ENCODE results near the gene KRTAP2-1.
"Not testable (repeated sequence)": the region's sequence is repeated elsewhere in the genome, so short reads cannot be mapped to it uniquely, and the experiment has no call there.

Gene KRTAP2-1

DNA sequence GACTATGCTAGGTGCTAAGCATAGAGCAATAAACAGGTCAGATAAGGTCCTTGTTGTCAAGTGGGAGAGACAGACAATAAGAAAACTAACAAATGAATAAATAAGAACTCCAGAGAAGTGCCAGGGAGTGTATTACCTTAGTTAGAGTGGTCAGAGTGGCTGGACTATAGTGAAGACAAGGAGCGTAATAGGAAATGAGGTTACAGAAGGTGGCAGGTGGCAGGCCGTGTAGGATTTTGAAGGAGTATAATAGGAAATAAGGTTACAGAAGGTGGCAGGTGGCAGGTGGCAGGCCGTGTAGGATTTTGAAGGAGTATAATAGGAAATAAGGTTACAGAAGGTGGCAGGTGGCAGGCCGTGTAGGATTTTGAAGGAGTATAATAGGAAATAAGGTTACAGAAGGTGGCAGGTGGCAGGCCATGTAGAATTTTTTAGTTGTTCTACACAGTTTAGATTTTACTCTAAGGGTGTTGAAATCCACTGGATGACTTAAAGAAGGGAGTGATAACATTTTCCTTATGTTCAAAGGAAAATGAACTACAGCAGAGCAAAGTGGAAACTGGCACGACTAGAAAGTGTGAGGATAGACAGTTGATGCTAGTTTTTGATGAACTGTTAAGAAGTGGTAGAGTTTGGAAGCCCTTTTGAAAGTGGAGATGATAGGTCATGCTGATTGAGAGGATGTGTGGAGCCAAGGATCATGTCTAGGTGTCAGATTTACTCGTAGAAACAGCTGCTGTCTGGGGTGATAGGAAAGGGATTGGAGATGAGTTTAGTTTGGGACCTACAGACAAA is 34.6 kb downstream of the KRTAP2-1 start:
- DNase-seq (ENCODE audit: low read depth), result no peak

DNA sequence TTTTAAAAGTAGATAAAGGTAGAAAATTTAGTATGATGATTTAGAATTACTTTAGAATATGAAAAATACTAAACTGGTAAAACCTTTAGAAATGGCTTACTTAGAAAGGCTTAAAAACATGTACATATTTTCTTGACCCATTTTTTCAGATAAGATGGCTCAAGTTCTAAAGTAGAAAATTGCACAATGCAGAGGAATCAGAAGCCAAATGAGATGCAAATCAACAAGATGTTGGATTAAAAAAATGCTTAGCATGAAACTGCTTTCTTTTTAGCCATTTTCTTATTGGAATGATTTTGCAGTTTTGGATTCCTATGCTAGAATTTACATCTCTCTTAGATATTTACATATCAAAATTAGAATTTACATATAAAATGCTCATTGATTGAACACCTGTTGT is 36.7 kb downstream of the KRTAP2-1 start:
- DNase-seq (ENCODE audit: low read depth), result no peak

DNA sequence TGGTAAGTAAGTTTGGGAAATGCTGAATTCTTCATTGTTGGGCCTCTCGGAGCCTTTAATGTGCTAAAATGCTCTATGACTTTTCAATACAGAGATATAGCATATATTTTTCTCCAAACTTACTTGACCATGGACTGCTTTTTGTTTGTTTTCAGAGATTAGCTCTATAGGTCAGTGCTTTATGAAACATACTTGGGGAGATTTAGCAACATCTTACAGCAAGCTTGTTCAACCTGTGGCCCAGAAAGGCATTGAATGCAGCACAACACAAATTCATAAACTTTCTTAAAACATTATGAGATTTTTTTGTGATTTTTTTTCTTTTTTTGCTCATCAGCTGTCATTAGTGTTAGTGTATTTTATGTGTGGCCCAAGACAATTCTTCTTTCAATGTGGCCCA is 37.2 kb downstream of the KRTAP2-1 start:
- no peak for DNase-seq (ENCODE audit: low read depth)

DNA sequence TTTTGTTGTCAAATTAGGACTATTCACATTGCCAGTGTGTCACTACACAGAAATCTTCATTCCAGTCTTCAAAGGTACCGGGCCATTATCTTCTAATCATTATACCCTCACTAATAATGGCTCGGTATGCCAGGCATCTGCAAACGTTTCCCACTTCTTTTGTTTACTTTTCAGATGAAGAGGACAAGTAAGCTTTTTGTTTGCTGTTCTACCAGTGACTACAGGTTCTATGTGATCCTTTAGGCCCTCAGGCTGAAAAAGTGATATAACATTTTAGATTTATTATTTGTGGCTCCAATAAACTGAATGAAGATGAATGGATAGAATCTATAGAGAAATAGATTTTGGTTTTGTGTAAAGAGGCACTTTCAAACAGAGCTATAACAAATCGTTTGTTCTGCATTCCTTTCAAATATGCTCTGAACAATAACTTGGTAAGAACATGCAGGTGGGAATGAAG is 37.8 kb downstream of the KRTAP2-1 start:
- no peak for DNase-seq (ENCODE audit: low read depth)

- no peak for DNase-seq (ENCODE audit: low read depth)
Observed at GRCh38 chr17:41008811-41009210, 38.3 kb downstream of the KRTAP2-1 start, which contains the start of gene KRTAP3-1. KRTAP3-1 (minus strand) TSS chr17:41009128; CDS start chr17:41009074, 54 bp downstream.

DNA sequence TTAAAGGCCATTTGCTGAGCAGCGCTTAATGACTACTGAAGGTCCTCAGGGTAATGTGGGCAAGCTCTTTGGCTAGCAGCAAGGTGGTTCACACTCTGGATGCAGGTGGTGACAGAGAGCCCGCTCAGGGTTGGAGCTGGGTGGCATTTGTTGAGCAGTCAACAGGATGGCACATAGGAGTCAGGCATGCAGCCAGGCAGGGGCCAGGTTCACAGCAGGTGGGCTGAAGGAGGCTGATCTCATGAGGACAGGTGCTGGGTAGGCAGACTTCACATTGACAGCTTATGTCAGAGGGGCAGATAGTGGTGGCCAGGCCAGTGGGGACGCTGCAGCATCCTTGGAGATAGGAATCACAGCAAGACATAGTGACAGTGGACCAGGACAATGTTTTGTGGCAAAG is 42.7 kb downstream of the KRTAP2-1 start:
- no peak for DNase-seq (ENCODE audit: low read depth)

- no peak for DNase-seq (ENCODE audit: low read depth)
Observed at GRCh38 chr17:41003926-41004325, 43.2 kb downstream of the KRTAP2-1 start.

DNA sequence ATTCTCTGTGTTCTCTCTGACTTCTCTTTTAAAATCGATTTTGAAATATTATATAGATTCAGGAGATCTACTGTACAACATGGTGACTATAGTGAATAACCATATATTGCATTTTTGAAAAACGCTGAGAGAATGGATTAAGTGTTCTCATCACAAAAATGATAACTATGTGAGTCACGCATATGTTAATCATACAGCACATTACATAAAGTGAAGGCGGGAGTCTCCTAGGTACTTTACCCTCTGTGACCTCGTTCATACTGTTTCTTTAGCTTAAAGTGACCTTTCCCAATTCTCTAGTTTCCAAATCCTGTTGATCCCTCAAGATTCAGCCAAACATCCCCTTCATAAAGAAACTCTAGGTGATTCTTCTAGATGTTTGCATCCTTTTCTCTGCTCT is 44.3 kb downstream of the KRTAP2-1 start:
- no peak for DNase-seq (ENCODE audit: low read depth)

- no peak for DNase-seq (ENCODE audit: low read depth)
Observed at GRCh38 chr17:41001795-41002194, 45.3 kb downstream of the KRTAP2-1 start.

DNA sequence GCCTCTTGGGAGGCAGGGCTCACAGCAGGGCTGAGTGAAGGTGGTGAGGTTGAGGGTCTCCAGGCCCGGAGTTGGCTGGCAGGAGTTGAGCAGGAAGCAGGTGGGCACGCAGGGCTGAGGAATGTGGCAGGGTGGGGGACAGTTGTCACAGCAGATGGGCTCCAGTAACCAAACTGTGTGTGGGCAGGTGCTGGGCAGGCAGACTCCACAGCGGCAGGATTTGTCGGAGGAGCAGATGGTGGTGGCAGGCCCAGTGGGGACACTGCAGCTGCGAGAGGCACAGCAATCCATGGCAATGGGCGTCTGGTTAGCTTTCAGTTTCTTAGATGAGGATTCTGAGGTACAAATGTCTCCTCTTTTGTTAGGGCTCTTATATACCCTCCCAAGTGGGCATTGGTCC is 47.6 kb downstream of the KRTAP2-1 start, which contains the start of gene KRTAP3-2:
Gene KRTAP3-2 (minus strand): TSS at position 344 of the 400 bp plus-strand sequence. CDS start 53 bp downstream, at position 291.
- DNase-seq (ENCODE audit: low read depth), result not testable (repeated sequence)

DNA sequence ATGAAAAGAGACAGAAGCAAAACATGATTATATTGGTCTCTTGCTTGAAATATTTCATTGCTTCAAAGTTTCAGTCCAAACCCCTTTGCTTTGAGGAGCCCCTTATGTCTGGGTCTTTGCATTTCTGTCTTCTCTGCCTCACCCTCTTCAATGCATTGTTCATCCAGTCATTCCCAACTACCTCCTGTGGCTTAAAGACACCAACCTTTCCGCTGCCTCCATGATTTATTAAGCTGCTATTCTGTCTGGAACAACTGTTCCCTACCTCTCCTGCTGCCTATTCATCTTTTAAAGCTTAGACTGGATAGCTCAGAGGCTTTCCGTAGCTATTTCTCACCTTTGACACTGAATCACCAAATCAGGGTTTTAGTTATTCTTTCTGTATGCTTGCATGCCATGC is 49.8 kb downstream of the KRTAP2-1 start:
- DNase-seq (ENCODE audit: low read depth), result no peak

DNA sequence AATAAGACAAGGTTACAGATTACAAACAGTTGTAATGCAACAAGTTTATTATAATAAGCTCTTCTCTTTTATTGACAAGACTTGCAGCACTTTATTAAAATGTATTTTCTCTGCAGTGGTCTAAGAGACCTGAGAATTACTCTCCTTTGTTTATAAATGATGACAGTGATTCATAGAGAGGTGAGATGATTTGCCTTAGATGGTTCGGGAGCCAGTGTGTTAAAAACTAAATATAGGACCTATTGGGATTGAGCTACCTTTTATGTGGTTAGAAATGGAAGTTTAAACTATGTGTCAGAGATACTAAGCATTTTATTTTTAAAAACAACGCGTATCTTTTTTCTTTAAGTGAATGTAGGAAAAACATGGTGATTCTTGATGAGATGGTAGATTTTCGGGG is 50.3 kb downstream of the KRTAP2-1 start:
- no peak for DNase-seq (ENCODE audit: low read depth)
